Upper lobe of right lung (tissue), 1 donor: Measurements from ENCODE around the gene AKAP3. TPM values are rescaled to one million over a fixed set of nuclear protein-coding genes. Genes with fewer than 3 reads are reported as not detected.

Source experiments
- ATAC-seq: fragments of 200-7000 bp; cut with Tn5 transposase; one replicate; pipeline ENCODE4 v1.9.1; 2020; ENCODE audit warnings: mild to moderate bottlenecking, moderate library complexity
- DNase-seq: peaks from one replicate; pipeline ENCODE4 v3.0.0-alpha.2; 2020
- H3K27ac ChIP-seq: fragments of 200-600 bp; one replicate; pipeline ENCODE4 v1.8.0; 2022
- H3K27me3 ChIP-seq: fragments of 200-600 bp; one replicate; pipeline ENCODE4 v1.8.0; 2022; ENCODE audit warnings: mild to moderate bottlenecking
- H3K36me3 ChIP-seq: fragments of 200-600 bp; one replicate; pipeline ENCODE4 v1.8.0; 2022
- H3K4me1 ChIP-seq: fragments of 200-600 bp; one replicate; pipeline ENCODE4 v1.8.0; 2022
- H3K4me3 ChIP-seq: fragments of 200-600 bp; one replicate; pipeline ENCODE4 v1.8.0; 2022; ENCODE audit warnings: mild to moderate bottlenecking
- H3K9me3 ChIP-seq: fragments of 200-600 bp; one replicate; pipeline ENCODE4 v1.8.0; 2022
- CTCF ChIP-seq: fragments of 200-600 bp; IDR thresholded peaks from one replicate; pipeline ENCODE4 v1.8.0; 2022; ENCODE audit warnings: antibody characterized with exemption
- intact Hi-C: fragments of 100-400 bp; cut with DNase I; formaldehyde crosslinking; loops from one replicate; pipeline ENCODE4 v1.11.0; 2022
- total RNA-seq: library from RNA; stranded (reverse); fragmentation: NEBNext Ultra II Directional; extraction: Animal tissue kit (Norgen Biotek cat#: 25700); gene quantifications from one replicate; pipeline ENCODE4 v1.2.1, GENCODE V29; 2021
- donor health status: DM: no; HTN: yes; CAD: no; lungs with severe emphysema.

AKAP3 gene
- total RNA-seq, 1 donor from 2014 or later: 1.9 TPM

GRCh38 chr12:4645023-4645422 lies 3.8 kb downstream of the AKAP3 start:
- DNase-seq (no peak), ATAC-seq (no peak)
- H3K27me3 ChIP-seq: no peaks in the 10 kb centered on the region
- no peaks in the 10 kb centered on the region for H3K36me3 ChIP-seq
- no peak overlapping the region for H3K4me3 ChIP-seq
- no peak overlapping the region for H3K27ac ChIP-seq
- H3K9me3 ChIP-seq: no peaks in the 10 kb centered on the region
- H3K4me1 ChIP-seq: peaks cover 9% of the 10 kb centered on the region
- intact Hi-C loops: no loop called here
- no peak for TF ChIP-seq CTCF

GRCh38 chr12:4643747-4644146 lies 5.1 kb downstream of the AKAP3 start:
- ATAC-seq: no peak
- DNase-seq: no peak
- Histone ChIP-seq H3K4me3 (no peak overlapping the region), H3K9me3 (no peaks in the 10 kb centered on the region), H3K4me1 (peaks cover 4% of the 10 kb centered on the region), H3K36me3 (no peaks in the 10 kb centered on the region), H3K27ac (no peak overlapping the region), H3K27me3 (no peaks in the 10 kb centered on the region)
- intact Hi-C loops: no loop called here
- TF ChIP-seq CTCF: no peak

GRCh38 chr12:4630262-4630661 lies 18.6 kb downstream of the AKAP3 start:
- TF ChIP-seq CTCF: no peak
- no peaks in the 10 kb centered on the region for H3K27me3 ChIP-seq
- no peak overlapping the region for H3K27ac ChIP-seq
- no peaks in the 10 kb centered on the region for H3K9me3 ChIP-seq
- no peaks in the 10 kb centered on the region for H3K36me3 ChIP-seq
- intact Hi-C loops: no loop called here
- H3K4me3 ChIP-seq: no peak overlapping the region
- no peak for DNase-seq
- no peak for ATAC-seq
- H3K4me1 ChIP-seq: no peaks in the 10 kb centered on the region

- no peak for TF ChIP-seq CTCF
- Histone ChIP-seq H3K4me1 (no peaks in the 10 kb centered on the region), H3K36me3 (no peaks in the 10 kb centered on the region), H3K27me3 (no peaks in the 10 kb centered on the region), H3K9me3 (no peaks in the 10 kb centered on the region), H3K4me3 (no peak overlapping the region), H3K27ac (no peak overlapping the region)
- intact Hi-C loops: no loop called here
- DNase-seq (no peak), ATAC-seq (no peak)
Measured at GRCh38 chr12:4628406-4628805, 20.4 kb downstream of the AKAP3 start.

GRCh38 chr12:4626543-4626942 lies 22.3 kb downstream of the AKAP3 start:
- H3K36me3 ChIP-seq: no peaks in the 10 kb centered on the region
- no peak for ATAC-seq
- DNase-seq: no peak
- no peak overlapping the region for H3K27ac ChIP-seq
- no peaks in the 10 kb centered on the region for H3K9me3 ChIP-seq
- no peak for TF ChIP-seq CTCF
- no peak overlapping the region for H3K4me3 ChIP-seq
- H3K27me3 ChIP-seq: no peaks in the 10 kb centered on the region
- no peaks in the 10 kb centered on the region for H3K4me1 ChIP-seq
- intact Hi-C loops: no loop called here

- intact Hi-C loops: no loop called here
- TF ChIP-seq CTCF: no peak
- H3K4me3 ChIP-seq: no peak overlapping the region
- no peak overlapping the region for H3K27ac ChIP-seq
- DNase-seq (no peak), ATAC-seq (no peak)
- H3K4me1 ChIP-seq: no peaks in the 10 kb centered on the region
- no peaks in the 10 kb centered on the region for H3K27me3 ChIP-seq
- H3K9me3 ChIP-seq: no peaks in the 10 kb centered on the region
- H3K36me3 ChIP-seq: no peaks in the 10 kb centered on the region
Measured at GRCh38 chr12:4621511-4621910, 27.3 kb downstream of the AKAP3 start.
